GM23338 (cell line): ENCODE data around the gene DAB1. TPM values are rescaled to one million over a fixed set of nuclear protein-coding genes. Genes with fewer than 3 reads are reported as not detected.

Source experiments
- ATAC-seq: fragments of 200-7000 bp; cut with Tn5 transposase; 3 replicates; pipeline ENCODE4 v1.9.1; 2020
- DNase-seq: peaks from one replicate; pipeline ENCODE4 v3.0.0-alpha.2; 2015; ENCODE audit warnings: low spot score
- H2AFZ ChIP-seq: fragments of 200-600 bp; sonication (generic); 2 replicates; pipeline ENCODE4 v1.8.0; 2016; ENCODE audit warnings: antibody characterized with exemption, mild to moderate bottlenecking, moderate library complexity
- H3F3A ChIP-seq: fragments of 200-600 bp; sonication (generic); replicated peaks from 2 replicates; pipeline ENCODE4 v1.8.0; 2017; ENCODE audit warnings: antibody characterized with exemption, mixed run types, low read depth
- H3K27ac ChIP-seq: fragments of 200-600 bp; sonication (generic); 2 replicates; pipeline ENCODE4 v1.6.1; 2016; ENCODE audit warnings: low read depth
- H3K27me3 ChIP-seq: fragments of 200-600 bp; sonication (generic); 2 replicates; pipeline ENCODE4 v1.8.0; 2016; ENCODE audit warnings: mild to moderate bottlenecking, mixed run types, moderate library complexity; ENCODE audit not compliant: insufficient read depth
- H3K36me3 ChIP-seq: fragments of 200-600 bp; sonication (generic); 2 replicates; pipeline ENCODE4 v1.8.0; 2016; ENCODE audit warnings: mild to moderate bottlenecking; ENCODE audit not compliant: insufficient read depth
- H3K4me1 ChIP-seq: fragments of 200-600 bp; sonication (generic); 2 replicates; pipeline ENCODE4 v1.8.0; 2016; ENCODE audit warnings: mild to moderate bottlenecking, moderate library complexity; ENCODE audit not compliant: insufficient read depth
- H3K4me2 ChIP-seq: fragments of 200-600 bp; sonication (generic); 2 replicates; pipeline ENCODE4 v1.7.1; 2017; ENCODE audit warnings: mixed run types
- H3K4me3 ChIP-seq: fragments of 200-600 bp; sonication (generic); 2 replicates; pipeline ENCODE4 v1.6.1; 2016; ENCODE audit warnings: mixed run types
- H3K79me2 ChIP-seq: fragments of 200-600 bp; sonication (generic); replicated peaks from 2 replicates; pipeline ENCODE4 v1.8.0; 2017; ENCODE audit warnings: mild to moderate bottlenecking; ENCODE audit not compliant: insufficient read depth
- H3K9me2 ChIP-seq: fragments of 200-600 bp; sonication (generic); 2 replicates; pipeline ENCODE4 v1.8.0; 2017; ENCODE audit not compliant: insufficient read depth
- H4K20me1 ChIP-seq: fragments of 200-600 bp; sonication (generic); replicated peaks from 2 replicates; pipeline ENCODE4 v1.8.0; 2017; ENCODE audit warnings: mild to moderate bottlenecking; ENCODE audit not compliant: insufficient read depth
- H3K27ac Mint-ChIP-seq: 2 replicates; pipeline ENCODE4 v1.8.0; 2020; ENCODE audit warnings: inconsistent platforms, mild to moderate bottlenecking, moderate library complexity, mixed read lengths
- H3K27me3 Mint-ChIP-seq: 3 replicates; pipeline ENCODE4 v1.8.0; 2022; ENCODE audit warnings: low read depth, mild to moderate bottlenecking, moderate library complexity, mixed read lengths, inconsistent platforms; ENCODE audit not compliant: insufficient read depth, poor library complexity
- H3K36me3 Mint-ChIP-seq: 3 replicates; pipeline ENCODE4 v1.8.0; 2021; ENCODE audit warnings: low read depth, mild to moderate bottlenecking, inconsistent platforms, moderate library complexity, mixed read lengths
- H3K4me1 Mint-ChIP-seq: 3 replicates; pipeline ENCODE4 v1.8.0; 2020; ENCODE audit warnings: mild to moderate bottlenecking, inconsistent platforms, mixed read lengths
- H3K4me3 Mint-ChIP-seq: 3 replicates; pipeline ENCODE4 v1.8.0; 2021; ENCODE audit warnings: moderate library complexity, mild to moderate bottlenecking, inconsistent platforms, mixed read lengths
- H3K9me3 Mint-ChIP-seq: 3 replicates; pipeline ENCODE4 v1.8.0; 2020; ENCODE audit warnings: moderate library complexity, mild to moderate bottlenecking, inconsistent platforms, mixed read lengths
- CREB1 ChIP-seq: fragments of 250-450 bp; sonication (Bioruptor Pico); IDR thresholded peaks from 2 replicates; pipeline ENCODE4 v1.5.0; 2020; ENCODE audit warnings: low read depth, mild to moderate bottlenecking, moderate library complexity
- EZH2 ChIP-seq: fragments of 200-600 bp; sonication (generic); IDR thresholded peaks from one replicate; pipeline ENCODE4 v1.8.0; 2017; ENCODE audit warnings: antibody characterized with exemption, mild to moderate bottlenecking, low read depth; ENCODE audit not compliant: unreplicated experiment
- EZH2phosphoT487 ChIP-seq: fragments of 200-600 bp; sonication (generic); IDR thresholded peaks from one replicate; pipeline ENCODE4 v1.8.1; 2018; ENCODE audit warnings: antibody characterized with exemption; ENCODE audit not compliant: unreplicated experiment
- JUNB ChIP-seq: IDR thresholded peaks from one replicate; pipeline ENCODE4 v1.6.1; 2016; ENCODE audit warnings: antibody characterized with exemption; ENCODE audit not compliant: unreplicated experiment
- NANOG ChIP-seq: IDR thresholded peaks from 2 replicates; pipeline ENCODE4 v1.6.1; 2016; ENCODE audit warnings: antibody characterized with exemption, borderline replicate concordance
- POLR2AphosphoS5 ChIP-seq: IDR thresholded peaks from 2 replicates; pipeline ENCODE4 v1.6.1; 2016; ENCODE audit warnings: antibody characterized with exemption, low read depth
- STAT1 ChIP-seq: IDR thresholded peaks from one replicate; pipeline ENCODE4 v1.6.1; 2016; ENCODE audit warnings: antibody characterized with exemption; ENCODE audit not compliant: unreplicated experiment
- ZNF114 ChIP-seq: fragments of 250-450 bp; sonication (Bioruptor Pico); IDR thresholded peaks from 2 replicates; pipeline ENCODE4 v1.5.0; 2020; ENCODE audit warnings: mild to moderate bottlenecking, moderate library complexity
- ZNF331 ChIP-seq: fragments of 250-450 bp; sonication (Bioruptor Pico); IDR thresholded peaks from 2 replicates; pipeline ENCODE4 v1.5.0; 2020; ENCODE audit warnings: low read depth, mild to moderate bottlenecking, moderate library complexity
- polyA plus RNA-seq: library from polyadenylated mRNA; unstranded; fragments of >200 nt; fragmentation: Nextera tagmentation; extraction: Ambion mirVana; gene quantifications from 2 replicates; pipeline ENCODE4 v1.2.1, GENCODE V29; 2016
- total RNA-seq: library from RNA; depleted of rRNA; stranded (reverse); fragments of >200 nt; shearing (Covaris generic); gene quantifications from 2 replicates; pipeline ENCODE4 v1.2.3, GENCODE V29; 2014
- TF ChIP-seq, protein P1 (sequence below): IDR thresholded peaks from one replicate; pipeline ENCODE4 v1.6.1; 2018; ENCODE audit warnings: antibody characterized with exemption; ENCODE audit not compliant: unreplicated experiment
- TF ChIP-seq, protein P2 (sequence below): fragments of 250-450 bp; sonication (Bioruptor Pico); IDR thresholded peaks from 2 replicates; pipeline ENCODE4 v1.5.0; 2020; ENCODE audit warnings: mild to moderate bottlenecking, moderate library complexity
- TF ChIP-seq, protein P3 (sequence below): IDR thresholded peaks from 2 replicates; pipeline ENCODE4 v1.6.1; 2016; ENCODE audit warnings: antibody characterized with exemption
- TF ChIP-seq, protein P4 (sequence below), 2 experiments: fragments of 200-600 bp in 1 of 2; sonication (generic) in 1 of 2; conservative IDR thresholded peaks; 2 replicates each; pipeline versions ENCODE4 v1.5.1 to v1.6.1; 2016 to 2017; ENCODE audit warnings: antibody characterized with exemption in 2 of 2, low read depth in 2 of 2, mild to moderate bottlenecking in 2 of 2, moderate library complexity in 1 of 2

Gene DAB1
- total and polyA plus RNA-seq, 2 experiments from 2014 or later, result 12.8 to 14.5 TPM

DNA sequence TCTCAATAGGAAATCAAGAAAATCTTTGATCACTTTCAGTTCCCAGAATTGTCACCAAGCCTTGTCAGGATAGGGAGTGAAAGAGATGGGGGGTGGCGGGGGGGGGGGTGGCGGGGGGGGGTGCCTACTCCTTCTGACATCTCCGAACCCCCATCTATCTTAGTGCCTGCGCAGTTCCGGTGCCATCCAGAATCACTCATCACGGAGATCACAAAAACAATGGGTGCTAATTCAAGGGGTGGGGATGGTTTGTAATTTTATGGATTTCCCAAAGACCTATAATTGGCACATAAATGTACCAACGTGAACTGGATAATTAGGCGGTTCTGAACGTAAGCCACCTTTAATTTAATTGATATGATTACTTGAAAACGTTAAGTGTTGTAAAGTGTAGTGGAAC is 2.1 kb downstream of the DAB1 start:
- Histone ChIP-seq H3K4me1 (peaks cover 33% of the 10 kb centered on the region), H3K36me3 (no peaks in the 10 kb centered on the region), H3K9me2 (no peaks in the 10 kb centered on the region), H3K27ac (no peak overlapping the region), H3F3A (peaks cover 6% of the 10 kb centered on the region), H3K4me2 (peak overlapping the region; percentile 79), H3K4me3 (peak overlapping the region; percentile 82), H3K27me3 (peaks cover 32% of the 10 kb centered on the region), H2AFZ (peak overlapping the region; percentile 10), H4K20me1 (no peaks in the 10 kb centered on the region; the same call in 1 of the 2 replicates), H3K79me2 (peaks cover 43% of the 10 kb centered on the region)
- ATAC-seq (no peak), DNase-seq (no peak)
- Mint-ChIP-seq H3K36me3 (no peaks in the 10 kb centered on the region; the same call in 2 of the 3 replicates), H3K9me3 (no peaks in the 10 kb centered on the region), H3K4me3 (peak overlapping the region; percentile 91), H3K27ac (no peak overlapping the region), H3K4me1 (peaks cover 32% of the 10 kb centered on the region), H3K27me3 (peaks cover 5% of the 10 kb centered on the region)
- TF ChIP-seq JUNB, result no peak
- TF ChIP-seq CREB1, result no peak
- TF ChIP-seq EZH2, result no peak
- TF ChIP-seq, protein P1, sequence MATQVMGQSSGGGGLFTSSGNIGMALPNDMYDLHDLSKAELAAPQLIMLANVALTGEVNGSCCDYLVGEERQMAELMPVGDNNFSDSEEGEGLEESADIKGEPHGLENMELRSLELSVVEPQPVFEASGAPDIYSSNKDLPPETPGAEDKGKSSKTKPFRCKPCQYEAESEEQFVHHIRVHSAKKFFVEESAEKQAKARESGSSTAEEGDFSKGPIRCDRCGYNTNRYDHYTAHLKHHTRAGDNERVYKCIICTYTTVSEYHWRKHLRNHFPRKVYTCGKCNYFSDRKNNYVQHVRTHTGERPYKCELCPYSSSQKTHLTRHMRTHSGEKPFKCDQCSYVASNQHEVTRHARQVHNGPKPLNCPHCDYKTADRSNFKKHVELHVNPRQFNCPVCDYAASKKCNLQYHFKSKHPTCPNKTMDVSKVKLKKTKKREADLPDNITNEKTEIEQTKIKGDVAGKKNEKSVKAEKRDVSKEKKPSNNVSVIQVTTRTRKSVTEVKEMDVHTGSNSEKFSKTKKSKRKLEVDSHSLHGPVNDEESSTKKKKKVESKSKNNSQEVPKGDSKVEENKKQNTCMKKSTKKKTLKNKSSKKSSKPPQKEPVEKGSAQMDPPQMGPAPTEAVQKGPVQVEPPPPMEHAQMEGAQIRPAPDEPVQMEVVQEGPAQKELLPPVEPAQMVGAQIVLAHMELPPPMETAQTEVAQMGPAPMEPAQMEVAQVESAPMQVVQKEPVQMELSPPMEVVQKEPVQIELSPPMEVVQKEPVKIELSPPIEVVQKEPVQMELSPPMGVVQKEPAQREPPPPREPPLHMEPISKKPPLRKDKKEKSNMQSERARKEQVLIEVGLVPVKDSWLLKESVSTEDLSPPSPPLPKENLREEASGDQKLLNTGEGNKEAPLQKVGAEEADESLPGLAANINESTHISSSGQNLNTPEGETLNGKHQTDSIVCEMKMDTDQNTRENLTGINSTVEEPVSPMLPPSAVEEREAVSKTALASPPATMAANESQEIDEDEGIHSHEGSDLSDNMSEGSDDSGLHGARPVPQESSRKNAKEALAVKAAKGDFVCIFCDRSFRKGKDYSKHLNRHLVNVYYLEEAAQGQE, result no peak
- TF ChIP-seq POLR2AphosphoS5, result no peak
- TF ChIP-seq STAT1, result no peak
- TF ChIP-seq ZNF331, result no peak
- TF ChIP-seq, protein P2, sequence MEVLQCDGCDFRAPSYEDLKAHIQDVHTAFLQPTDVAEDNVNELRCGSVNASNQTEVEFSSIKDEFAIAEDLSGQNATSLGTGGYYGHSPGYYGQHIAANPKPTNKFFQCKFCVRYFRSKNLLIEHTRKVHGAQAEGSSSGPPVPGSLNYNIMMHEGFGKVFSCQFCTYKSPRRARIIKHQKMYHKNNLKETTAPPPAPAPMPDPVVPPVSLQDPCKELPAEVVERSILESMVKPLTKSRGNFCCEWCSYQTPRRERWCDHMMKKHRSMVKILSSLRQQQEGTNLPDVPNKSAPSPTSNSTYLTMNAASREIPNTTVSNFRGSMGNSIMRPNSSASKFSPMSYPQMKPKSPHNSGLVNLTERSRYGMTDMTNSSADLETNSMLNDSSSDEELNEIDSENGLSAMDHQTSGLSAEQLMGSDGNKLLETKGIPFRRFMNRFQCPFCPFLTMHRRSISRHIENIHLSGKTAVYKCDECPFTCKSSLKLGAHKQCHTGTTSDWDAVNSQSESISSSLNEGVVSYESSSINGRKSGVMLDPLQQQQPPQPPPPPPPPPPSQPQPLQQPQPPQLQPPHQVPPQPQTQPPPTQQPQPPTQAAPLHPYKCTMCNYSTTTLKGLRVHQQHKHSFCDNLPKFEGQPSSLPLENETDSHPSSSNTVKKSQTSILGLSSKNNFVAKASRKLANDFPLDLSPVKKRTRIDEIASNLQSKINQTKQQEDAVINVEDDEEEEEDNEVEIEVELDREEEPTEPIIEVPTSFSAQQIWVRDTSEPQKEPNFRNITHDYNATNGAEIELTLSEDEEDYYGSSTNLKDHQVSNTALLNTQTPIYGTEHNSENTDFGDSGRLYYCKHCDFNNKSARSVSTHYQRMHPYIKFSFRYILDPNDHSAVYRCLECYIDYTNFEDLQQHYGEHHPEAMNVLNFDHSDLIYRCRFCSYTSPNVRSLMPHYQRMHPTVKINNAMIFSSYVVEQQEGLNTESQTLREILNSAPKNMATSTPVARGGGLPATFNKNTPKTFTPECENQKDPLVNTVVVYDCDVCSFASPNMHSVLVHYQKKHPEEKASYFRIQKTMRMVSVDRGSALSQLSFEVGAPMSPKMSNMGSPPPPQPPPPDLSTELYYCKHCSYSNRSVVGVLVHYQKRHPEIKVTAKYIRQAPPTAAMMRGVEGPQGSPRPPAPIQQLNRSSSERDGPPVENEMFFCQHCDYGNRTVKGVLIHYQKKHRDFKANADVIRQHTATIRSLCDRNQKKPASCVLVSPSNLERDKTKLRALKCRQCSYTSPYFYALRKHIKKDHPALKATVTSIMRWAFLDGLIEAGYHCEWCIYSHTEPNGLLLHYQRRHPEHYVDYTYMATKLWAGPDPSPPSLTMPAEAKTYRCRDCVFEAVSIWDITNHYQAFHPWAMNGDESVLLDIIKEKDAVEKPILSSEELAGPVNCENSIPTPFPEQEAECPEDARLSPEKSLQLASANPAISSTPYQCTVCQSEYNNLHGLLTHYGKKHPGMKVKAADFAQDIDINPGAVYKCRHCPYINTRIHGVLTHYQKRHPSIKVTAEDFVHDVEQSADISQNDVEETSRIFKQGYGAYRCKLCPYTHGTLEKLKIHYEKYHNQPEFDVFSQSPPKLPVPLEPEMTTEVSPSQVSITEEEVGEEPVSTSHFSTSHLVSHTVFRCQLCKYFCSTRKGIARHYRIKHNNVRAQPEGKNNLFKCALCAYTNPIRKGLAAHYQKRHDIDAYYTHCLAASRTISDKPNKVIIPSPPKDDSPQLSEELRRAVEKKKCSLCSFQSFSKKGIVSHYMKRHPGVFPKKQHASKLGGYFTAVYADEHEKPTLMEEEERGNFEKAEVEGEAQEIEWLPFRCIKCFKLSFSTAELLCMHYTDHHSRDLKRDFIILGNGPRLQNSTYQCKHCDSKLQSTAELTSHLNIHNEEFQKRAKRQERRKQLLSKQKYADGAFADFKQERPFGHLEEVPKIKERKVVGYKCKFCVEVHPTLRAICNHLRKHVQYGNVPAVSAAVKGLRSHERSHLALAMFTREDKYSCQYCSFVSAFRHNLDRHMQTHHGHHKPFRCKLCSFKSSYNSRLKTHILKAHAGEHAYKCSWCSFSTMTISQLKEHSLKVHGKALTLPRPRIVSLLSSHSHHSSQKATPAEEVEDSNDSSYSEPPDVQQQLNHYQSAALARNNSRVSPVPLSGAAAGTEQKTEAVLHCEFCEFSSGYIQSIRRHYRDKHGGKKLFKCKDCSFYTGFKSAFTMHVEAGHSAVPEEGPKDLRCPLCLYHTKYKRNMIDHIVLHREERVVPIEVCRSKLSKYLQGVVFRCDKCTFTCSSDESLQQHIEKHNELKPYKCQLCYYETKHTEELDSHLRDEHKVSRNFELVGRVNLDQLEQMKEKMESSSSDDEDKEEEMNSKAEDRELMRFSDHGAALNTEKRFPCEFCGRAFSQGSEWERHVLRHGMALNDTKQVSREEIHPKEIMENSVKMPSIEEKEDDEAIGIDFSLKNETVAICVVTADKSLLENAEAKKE, result no peak
- TF ChIP-seq, protein P3, sequence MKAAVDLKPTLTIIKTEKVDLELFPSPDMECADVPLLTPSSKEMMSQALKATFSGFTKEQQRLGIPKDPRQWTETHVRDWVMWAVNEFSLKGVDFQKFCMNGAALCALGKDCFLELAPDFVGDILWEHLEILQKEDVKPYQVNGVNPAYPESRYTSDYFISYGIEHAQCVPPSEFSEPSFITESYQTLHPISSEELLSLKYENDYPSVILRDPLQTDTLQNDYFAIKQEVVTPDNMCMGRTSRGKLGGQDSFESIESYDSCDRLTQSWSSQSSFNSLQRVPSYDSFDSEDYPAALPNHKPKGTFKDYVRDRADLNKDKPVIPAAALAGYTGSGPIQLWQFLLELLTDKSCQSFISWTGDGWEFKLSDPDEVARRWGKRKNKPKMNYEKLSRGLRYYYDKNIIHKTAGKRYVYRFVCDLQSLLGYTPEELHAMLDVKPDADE, result no peak
- no peak for TF ChIP-seq ZNF114 (CRISPR knock-in tag)
- TF ChIP-seq NANOG, result no peak
- TF ChIP-seq, protein P4, sequence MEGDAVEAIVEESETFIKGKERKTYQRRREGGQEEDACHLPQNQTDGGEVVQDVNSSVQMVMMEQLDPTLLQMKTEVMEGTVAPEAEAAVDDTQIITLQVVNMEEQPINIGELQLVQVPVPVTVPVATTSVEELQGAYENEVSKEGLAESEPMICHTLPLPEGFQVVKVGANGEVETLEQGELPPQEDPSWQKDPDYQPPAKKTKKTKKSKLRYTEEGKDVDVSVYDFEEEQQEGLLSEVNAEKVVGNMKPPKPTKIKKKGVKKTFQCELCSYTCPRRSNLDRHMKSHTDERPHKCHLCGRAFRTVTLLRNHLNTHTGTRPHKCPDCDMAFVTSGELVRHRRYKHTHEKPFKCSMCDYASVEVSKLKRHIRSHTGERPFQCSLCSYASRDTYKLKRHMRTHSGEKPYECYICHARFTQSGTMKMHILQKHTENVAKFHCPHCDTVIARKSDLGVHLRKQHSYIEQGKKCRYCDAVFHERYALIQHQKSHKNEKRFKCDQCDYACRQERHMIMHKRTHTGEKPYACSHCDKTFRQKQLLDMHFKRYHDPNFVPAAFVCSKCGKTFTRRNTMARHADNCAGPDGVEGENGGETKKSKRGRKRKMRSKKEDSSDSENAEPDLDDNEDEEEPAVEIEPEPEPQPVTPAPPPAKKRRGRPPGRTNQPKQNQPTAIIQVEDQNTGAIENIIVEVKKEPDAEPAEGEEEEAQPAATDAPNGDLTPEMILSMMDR (conservative IDR thresholded peaks at IDR 0.05; ENCODE audit: low read depth in 2 of 2), result no peak
- TF ChIP-seq EZH2phosphoT487, result no peak
